Epidermal melanocyte (primary cell): ENCODE results near the gene TAP2.

Source experiments
- DNase-seq: peaks from one replicate; pipeline ENCODE4 v3.0.0; 2011; ENCODE audit warnings: low spot score; ENCODE audit not compliant: insufficient read length

Gene TAP2

GRCh38 chr6:32792901-32793435 is 45.6 kb downstream of the TAP2 start:
- DNase-seq = no peak

GRCh38 chr6:32790306-32790705 is 48.2 kb downstream of the TAP2 start:
- no peak for DNase-seq
